Choroid plexus epithelial cell (primary cell): Measurements from ENCODE around the gene CCDC178.
"Not testable (repeated sequence)": the region's sequence is repeated elsewhere in the genome, so short reads cannot be mapped to it uniquely, and the experiment has no call there.

Experiments used
- DNase-seq: peaks from one replicate; pipeline ENCODE4 v3.0.0-alpha.2; 2010; ENCODE audit warnings: low read depth
- H3K4me3 ChIP-seq: 2 replicates; pipeline ENCODE4 v1.5.1; 2011; ENCODE audit warnings: low read depth, mild to moderate bottlenecking, control low read depth, low read length, moderate library complexity
- CTCF ChIP-seq: conservative IDR thresholded peaks from 2 replicates; pipeline ENCODE4 v1.5.1; 2011; ENCODE audit warnings: low read depth, mild to moderate bottlenecking, control low read depth, inconsistent platforms, low read length, moderate library complexity

The CCDC178 gene

DNA sequence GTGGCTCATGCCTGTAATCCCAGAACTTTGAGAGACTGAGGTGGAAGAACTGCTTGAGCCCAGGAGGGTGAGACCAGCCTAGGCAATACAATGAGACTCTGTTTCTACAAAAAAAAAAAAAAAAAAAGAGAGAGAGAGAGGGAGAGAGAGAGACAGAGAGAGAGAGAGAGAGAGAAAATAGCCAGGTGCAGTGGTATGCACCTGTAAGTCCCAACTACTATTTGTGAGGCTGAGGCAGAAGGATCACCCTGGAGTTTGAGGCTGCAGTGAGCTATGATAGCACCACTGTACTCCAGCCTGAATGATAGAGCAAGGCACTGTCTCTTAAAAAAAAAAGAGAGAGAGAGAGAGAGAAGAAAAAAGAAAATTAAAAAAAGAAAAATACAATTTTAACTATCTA, 245.7 kb downstream of the CCDC178 start:
- no peak overlapping the region for H3K4me3 ChIP-seq
- no peak for DNase-seq
- TF ChIP-seq CTCF, result no peak

- no peak for TF ChIP-seq CTCF
- no peak for DNase-seq
- H3K4me3 ChIP-seq, result no peak overlapping the region
Measured at GRCh38 chr18:33184958-33185357, 255.6 kb downstream of the CCDC178 start.

GRCh38 chr18:33184175-33184574, 256.3 kb downstream of the CCDC178 start:
- DNase-seq, result peak; percentile 8
- no peak overlapping the region for H3K4me3 ChIP-seq
- no peak for TF ChIP-seq CTCF

DNA sequence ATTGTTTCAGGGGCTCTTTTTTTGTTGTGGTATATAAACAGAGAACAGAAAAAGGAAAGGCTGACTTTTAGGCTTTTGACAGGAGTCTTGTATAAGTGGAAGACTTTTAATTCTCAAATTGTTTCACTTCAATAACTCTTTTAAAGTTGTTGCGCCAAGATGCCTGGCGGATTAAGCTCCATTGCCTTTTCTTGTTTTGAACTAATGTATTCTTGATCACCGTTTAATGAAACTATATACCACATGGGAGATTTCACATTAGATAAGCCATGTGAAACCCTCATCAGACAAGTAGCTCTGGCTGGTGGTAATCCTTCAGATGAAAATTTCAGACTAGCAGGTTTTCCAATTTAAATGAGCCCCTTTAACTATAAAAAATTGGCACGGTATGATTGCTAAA, 257.4 kb downstream of the CCDC178 start:
- TF ChIP-seq CTCF, result no peak
- no peak overlapping the region for H3K4me3 ChIP-seq
- no peak for DNase-seq

DNA sequence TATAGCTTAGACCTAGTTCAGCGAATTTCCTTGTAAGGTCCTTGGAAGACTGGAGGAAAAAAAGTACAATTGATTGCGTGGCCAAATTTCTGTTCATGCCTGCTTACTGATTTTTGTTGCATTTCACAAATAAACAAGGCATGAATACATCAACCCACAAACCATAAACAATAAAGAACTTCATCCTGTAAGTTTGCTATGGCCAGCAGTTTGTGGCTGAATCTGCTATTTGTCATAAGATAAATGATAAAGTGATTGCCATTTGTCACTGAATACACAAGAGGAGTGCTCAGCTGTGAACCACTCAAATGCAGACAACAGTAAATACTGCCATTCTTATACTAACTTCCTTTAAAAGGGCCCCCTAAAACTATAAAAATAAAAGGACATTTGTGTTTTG, 259.5 kb downstream of the CCDC178 start:
- DNase-seq, result no peak
- no peak for TF ChIP-seq CTCF
- H3K4me3 ChIP-seq, result no peak overlapping the region

DNA sequence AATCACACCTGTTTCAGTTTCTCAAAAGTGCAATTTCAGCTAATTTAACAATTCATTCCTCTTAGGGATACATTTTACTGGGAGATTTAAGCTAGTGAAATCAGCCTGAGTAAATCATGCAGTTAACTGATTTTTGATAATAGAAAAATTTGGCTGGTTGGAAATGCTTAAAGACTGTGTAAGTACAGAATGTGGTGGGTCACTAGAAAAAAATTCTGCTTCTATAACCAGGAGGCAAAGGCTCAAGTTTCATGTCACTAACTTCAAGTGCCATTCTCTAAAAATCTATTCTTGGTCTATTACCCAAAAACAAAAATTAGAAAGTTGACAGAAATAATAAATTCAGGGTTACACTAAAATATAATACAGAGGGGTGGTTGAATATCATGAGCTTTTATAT, 271.3 kb downstream of the CCDC178 start:
- no peak overlapping the region for H3K4me3 ChIP-seq
- no peak for TF ChIP-seq CTCF
- DNase-seq, result no peak

- H3K4me3 ChIP-seq, DNase-seq: not testable (repeated sequence)
Measured at GRCh38 chr18:33164121-33164520, 276.4 kb downstream of the CCDC178 start.

DNA sequence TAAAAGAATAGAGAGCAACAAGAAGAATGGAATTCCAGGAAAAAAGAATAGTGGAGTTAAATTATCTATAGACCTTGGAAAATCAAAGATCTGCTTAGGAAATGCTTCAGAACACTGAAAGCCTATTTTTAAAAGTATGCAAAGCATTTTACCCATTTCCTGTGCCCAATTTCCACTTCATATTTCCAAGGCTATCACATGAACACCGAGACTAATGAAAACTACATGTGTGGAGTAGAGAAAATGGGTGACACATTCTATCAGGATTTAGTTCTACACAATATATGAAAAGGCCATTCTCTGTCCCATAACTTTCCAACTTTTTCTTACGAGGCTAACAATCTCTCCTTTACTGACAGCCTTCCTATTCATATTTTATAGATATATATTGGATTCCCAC, 279.4 kb downstream of the CCDC178 start:
- DNase-seq, result peak; percentile 10
- no peak for TF ChIP-seq CTCF
- no peak overlapping the region for H3K4me3 ChIP-seq
